ENCODE measurements around the gene GSG1L2.
"Not testable (repeated sequence)": the region's sequence is repeated elsewhere in the genome, so short reads cannot be mapped to it uniquely, and the experiment has no call there.

Gene GSG1L2

GRCh38 chr17:9788601-9789000 lies 33.3 kb downstream of the GSG1L2 start:
- DNase-seq (ENCODE audit: low read depth) = no peak

DNA sequence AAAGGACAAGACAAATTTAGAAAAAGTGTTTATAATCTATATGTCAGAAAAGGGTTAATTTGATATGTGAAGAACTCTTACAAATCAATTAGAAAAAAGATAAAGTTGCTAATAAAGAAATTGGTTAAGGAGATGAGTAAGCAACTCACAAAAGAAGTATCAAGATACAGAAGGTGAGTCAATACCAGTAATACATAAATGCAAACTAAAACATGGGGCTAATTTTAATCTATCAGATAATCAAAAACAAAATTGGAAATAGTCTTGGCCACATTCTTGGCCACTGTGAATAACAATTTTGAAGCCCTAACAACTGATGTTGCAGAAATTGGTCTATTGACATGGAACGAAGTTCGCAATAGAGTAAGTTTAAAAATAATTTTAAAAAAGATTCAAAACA lies 37.3 kb downstream of the GSG1L2 start:
- DNase-seq (ENCODE audit: low read depth) = no peak

- not testable (repeated sequence) for DNase-seq (ENCODE audit: low read depth)
These were observed 38.4 kb downstream of the GSG1L2 start for GRCh38 chr17:9783465-9783864.

- no peak for DNase-seq (ENCODE audit: low read depth)
These were observed 38.8 kb downstream of the GSG1L2 start for GRCh38 chr17:9783050-9783449.

- DNase-seq (ENCODE audit: low read depth) = no peak
These were observed 41.3 kb downstream of the GSG1L2 start for GRCh38 chr17:9780552-9780951.

- no peak for DNase-seq (ENCODE audit: low read depth)
These were observed 45.0 kb downstream of the GSG1L2 start for GRCh38 chr17:9776911-9777310.

GRCh38 chr17:9772658-9773057 lies 49.2 kb downstream of the GSG1L2 start:
- DNase-seq (ENCODE audit: low read depth) = no peak

GRCh38 chr17:9771465-9771864 lies 50.4 kb downstream of the GSG1L2 start:
- DNase-seq (ENCODE audit: low read depth) = no peak

DNA sequence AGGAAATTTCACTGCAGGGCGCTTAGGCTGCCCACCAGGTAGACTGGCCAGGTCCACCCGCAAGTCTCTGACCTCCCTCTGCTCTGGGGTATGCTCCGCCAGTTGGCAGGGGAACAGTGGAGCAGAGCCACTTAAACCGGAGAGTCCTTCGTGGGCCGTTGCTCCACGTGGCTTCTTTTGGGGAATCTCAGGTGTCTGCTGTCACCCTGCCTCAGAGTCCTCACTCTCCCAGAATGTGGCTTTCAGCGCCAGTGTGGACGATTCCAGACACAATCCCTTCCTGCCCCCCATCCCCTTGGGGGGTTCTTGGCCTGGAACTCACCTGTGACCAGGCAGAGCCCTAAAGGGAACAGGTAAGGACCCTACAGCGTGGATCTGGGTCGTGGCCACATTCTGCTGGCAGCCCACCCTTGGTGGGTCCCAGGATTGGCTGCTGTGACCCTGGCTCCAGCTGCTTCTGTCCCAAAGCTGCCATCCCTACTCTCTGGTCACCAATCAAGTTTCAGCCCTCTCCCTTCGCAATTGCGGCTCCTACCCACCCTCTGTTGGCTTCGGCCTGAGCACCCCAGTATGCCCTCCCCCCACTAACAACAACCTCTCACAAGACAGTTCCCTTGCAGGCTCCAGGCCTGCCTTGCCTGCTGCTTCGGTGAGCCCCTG lies 52.7 kb downstream of the GSG1L2 start:
- DNase-seq (ENCODE audit: low read depth) = no peak

DNA sequence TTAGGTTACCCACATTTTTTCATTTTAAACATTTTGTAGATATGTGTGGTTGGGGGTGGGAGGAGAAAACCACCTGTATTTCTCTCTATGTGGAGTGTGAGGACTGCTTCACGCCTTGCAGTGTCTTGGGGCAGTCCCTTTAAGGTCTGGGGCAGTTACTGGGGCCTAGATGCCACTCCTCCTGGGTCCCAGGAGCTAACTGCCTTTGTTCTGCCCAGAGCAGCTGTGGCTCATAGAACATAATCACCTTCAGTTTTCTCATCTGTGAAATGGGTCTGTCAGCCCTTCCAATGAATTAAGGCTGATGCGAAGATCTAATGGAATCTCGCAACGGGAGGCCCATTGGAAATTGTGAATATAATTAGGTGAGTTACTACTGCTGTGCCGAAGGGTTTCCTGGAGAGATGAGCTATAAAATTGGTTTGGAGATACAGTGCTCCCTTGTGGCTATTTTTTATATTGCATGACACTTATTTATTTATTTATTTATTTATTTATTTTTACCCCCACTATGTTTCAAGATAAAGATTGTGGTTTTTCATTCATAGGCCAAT lies 53.4 kb downstream of the GSG1L2 start:
- DNase-seq (ENCODE audit: low read depth) = no peak

- no peak for DNase-seq (ENCODE audit: low read depth)
These were observed 54.4 kb downstream of the GSG1L2 start for GRCh38 chr17:9767432-9767991.

GRCh38 chr17:9766970-9767369 lies 54.9 kb downstream of the GSG1L2 start:
- no peak for DNase-seq (ENCODE audit: low read depth)

DNA sequence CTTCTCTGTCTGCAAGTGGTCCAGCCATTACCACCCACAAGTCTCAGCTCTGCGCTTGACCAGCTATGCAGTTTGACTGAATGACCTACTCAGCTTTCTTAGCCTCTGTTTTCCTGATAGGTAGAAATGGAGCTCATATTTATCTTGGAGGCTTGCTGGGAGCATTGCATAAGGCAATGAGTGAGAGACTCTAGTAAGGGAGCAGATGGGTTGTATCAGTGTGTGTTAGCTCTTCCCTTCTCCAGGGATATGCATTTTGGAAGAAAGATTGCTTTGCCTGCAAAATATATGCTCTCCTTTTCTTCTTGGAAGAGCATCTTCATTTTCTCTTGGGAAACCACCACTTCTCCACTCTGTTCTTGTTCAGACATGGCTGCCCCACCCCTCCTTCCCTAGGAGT lies 56.6 kb downstream of the GSG1L2 start:
- DNase-seq (ENCODE audit: low read depth) = no peak

GRCh38 chr17:9763643-9764042 lies 58.2 kb downstream of the GSG1L2 start:
- no peak for DNase-seq (ENCODE audit: low read depth)

- DNase-seq (ENCODE audit: low read depth) = no peak
These were observed 61.6 kb downstream of the GSG1L2 start for GRCh38 chr17:9760266-9760665.

- DNase-seq (ENCODE audit: low read depth) = no peak
These were observed 66.8 kb downstream of the GSG1L2 start for GRCh38 chr17:9755083-9755482.
